WTC11 (cell line): ENCODE measurements around the gene TSHZ1. TPM values are rescaled to one million over a fixed set of nuclear protein-coding genes. Genes with fewer than 3 reads are reported as not detected.

Experiments
- ATAC-seq: fragments of 200-7000 bp; cut with Tn5 transposase; 2 replicates; pipeline ENCODE4 v1.10.0; 2021; ENCODE audit warnings: mild to moderate bottlenecking, moderate library complexity
- CTCF ChIA-PET: fragments of 300-600 bp; sonication (Branson Sonifier 250); formaldehyde crosslinking; loops from one replicate; lab custom pipeline; 2021; ENCODE audit warnings: antibody characterized with exemption; lab: Charles Lee
- POLR2A ChIA-PET: fragments of 350-600 bp; sonication (Branson Sonifier 250); formaldehyde crosslinking; loops from one replicate; lab custom pipeline; 2021; ENCODE audit warnings: antibody characterized with exemption; lab: Charles Lee
- DNase-seq: peaks from one replicate; pipeline ENCODE4 v3.0.0; 2021; ENCODE audit warnings: low spot score
- H3K27ac Mint-ChIP-seq: 2 replicates; pipeline ENCODE4 v1.8.0; 2021; ENCODE audit warnings: mixed read lengths
- H3K27me3 Mint-ChIP-seq: 2 replicates; pipeline ENCODE4 v1.8.0; 2021; ENCODE audit warnings: low read depth, mild to moderate bottlenecking, moderate library complexity, mixed read lengths
- H3K36me3 Mint-ChIP-seq: 2 replicates; pipeline ENCODE4 v1.8.0; 2021; ENCODE audit warnings: mixed read lengths
- H3K4me1 Mint-ChIP-seq: 2 replicates; pipeline ENCODE4 v1.8.0; 2022; ENCODE audit warnings: mixed read lengths
- H3K4me3 Mint-ChIP-seq: 2 replicates; pipeline ENCODE4 v1.8.0; 2021; ENCODE audit warnings: mild to moderate bottlenecking, moderate library complexity, mixed read lengths
- H3K9me3 Mint-ChIP-seq: 2 replicates; pipeline ENCODE4 v1.8.0; 2021; ENCODE audit warnings: mixed read lengths
- ATF1 ChIP-seq: sonication (generic); formaldehyde crosslinking; IDR thresholded peaks from 2 replicates; pipeline ENCODE4 v1.8.1; 2023; ENCODE audit warnings: mild to moderate bottlenecking, moderate library complexity, missing genetic modification reagents
- ATF2 ChIP-seq: sonication (generic); formaldehyde crosslinking; IDR thresholded peaks from 2 replicates; pipeline ENCODE4 v1.8.1; 2022; ENCODE audit warnings: low read depth, missing genetic modification reagents, borderline replicate concordance
- ATF6 ChIP-seq: sonication (generic); formaldehyde crosslinking; IDR thresholded peaks from 2 replicates; pipeline ENCODE4 v1.8.1; 2023; ENCODE audit warnings: mild to moderate bottlenecking, missing genetic modification reagents
- FOXK1 ChIP-seq: sonication (generic); formaldehyde crosslinking; IDR thresholded peaks from 2 replicates; pipeline ENCODE4 v1.8.0; 2022; ENCODE audit warnings: mild to moderate bottlenecking, moderate library complexity, missing genetic modification reagents
- FOXP4 ChIP-seq: sonication (generic); formaldehyde crosslinking; IDR thresholded peaks from 2 replicates; pipeline ENCODE4 v1.8.0; 2022; ENCODE audit warnings: mild to moderate bottlenecking, missing genetic modification reagents
- IRF1 ChIP-seq: sonication (generic); formaldehyde crosslinking; IDR thresholded peaks from 2 replicates; pipeline ENCODE4 v1.8.0; 2023; ENCODE audit warnings: missing genetic modification reagents
- IRF2 ChIP-seq: sonication (generic); formaldehyde crosslinking; IDR thresholded peaks from 2 replicates; pipeline ENCODE4 v1.8.0; 2022; ENCODE audit warnings: low read depth, missing genetic modification reagents, borderline replicate concordance
- MLX ChIP-seq: sonication (generic); formaldehyde crosslinking; IDR thresholded peaks from 2 replicates; pipeline ENCODE4 v1.8.1; 2023; ENCODE audit warnings: mild to moderate bottlenecking, missing genetic modification reagents, moderate library complexity
- MXD4 ChIP-seq: fragments of 250-450 bp; sonication (Bioruptor Pico); IDR thresholded peaks from 2 replicates; pipeline ENCODE4 v1.8.0; 2021; ENCODE audit warnings: mild to moderate bottlenecking, moderate library complexity, borderline replicate concordance
- SMAD3 ChIP-seq: sonication (generic); formaldehyde crosslinking; IDR thresholded peaks from 2 replicates; pipeline ENCODE4 v1.8.0; 2022; ENCODE audit warnings: missing genetic modification reagents, mild to moderate bottlenecking, borderline replicate concordance
- SMAD4 ChIP-seq: sonication (generic); formaldehyde crosslinking; IDR thresholded peaks from 2 replicates; pipeline ENCODE4 v1.8.0; 2022; ENCODE audit warnings: mild to moderate bottlenecking, missing genetic modification reagents
- STAT6 ChIP-seq: sonication (generic); formaldehyde crosslinking; conservative IDR thresholded peaks from 2 replicates; pipeline ENCODE4 v1.8.1; 2023; ENCODE audit warnings: mild to moderate bottlenecking, low read depth, missing genetic modification reagents, moderate library complexity
- ZNF121 ChIP-seq: sonication (generic); formaldehyde crosslinking; IDR thresholded peaks from 2 replicates; pipeline ENCODE4 v1.8.0; 2023; ENCODE audit warnings: missing genetic modification reagents
- ZNF263 ChIP-seq: sonication (generic); formaldehyde crosslinking; IDR thresholded peaks from 2 replicates; pipeline ENCODE4 v1.8.1; 2022; ENCODE audit warnings: low read depth, mild to moderate bottlenecking, moderate library complexity, missing genetic modification reagents
- ZNF317 ChIP-seq: sonication (generic); formaldehyde crosslinking; IDR thresholded peaks from 2 replicates; pipeline ENCODE4 v1.8.1; 2023; ENCODE audit warnings: low read depth, mild to moderate bottlenecking, moderate library complexity, missing genetic modification reagents, borderline replicate concordance
- ZNF396 ChIP-seq: fragments of 250-450 bp; sonication (Bioruptor Pico); IDR thresholded peaks from 2 replicates; pipeline ENCODE4 v1.8.0; 2021; ENCODE audit warnings: mild to moderate bottlenecking, moderate library complexity, borderline replicate concordance
- ZNF416 ChIP-seq: fragments of 250-450 bp; sonication (Bioruptor Pico); IDR thresholded peaks from 2 replicates; pipeline ENCODE4 v1.9.0; 2021; ENCODE audit warnings: mild to moderate bottlenecking, inconsistent platforms
- ZNF512 ChIP-seq: sonication (generic); formaldehyde crosslinking; IDR thresholded peaks from 2 replicates; pipeline ENCODE4 v1.8.1; 2022; ENCODE audit warnings: missing genetic modification reagents, borderline replicate concordance
- total RNA-seq: library from RNA; stranded (reverse); gene quantifications from 3 replicates; pipeline ENCODE4 v1.2.3, GENCODE V29; 2021

TSHZ1 gene
- total RNA-seq, 1 experiment from 2014 or later, result 2.9 TPM

- no peak for TF ChIP-seq ZNF512 (CRISPR knock-in tag)
- no peak for TF ChIP-seq ZNF416
- no peak for TF ChIP-seq ZNF317 (CRISPR knock-in tag)
- no peak for TF ChIP-seq ZNF263 (CRISPR knock-in tag)
- TF ChIP-seq ZNF121, result no peak
- TF ChIP-seq SMAD4 (CRISPR knock-in tag), result no peak
- TF ChIP-seq SMAD3 (CRISPR knock-in tag), result no peak
- TF ChIP-seq ZNF396 (CRISPR knock-in tag), result no peak
- TF ChIP-seq FOXK1, result no peak
- no peak for TF ChIP-seq ATF2
- no peak for TF ChIP-seq ATF6 (CRISPR knock-in tag)
- no peak for TF ChIP-seq MLX (CRISPR knock-in tag)
- TF ChIP-seq STAT6 (CRISPR knock-in tag), result no peak
Measured at GRCh38 chr18:75238100-75238499, 27.5 kb downstream of the TSHZ1 start (continued).

- peaks cover 24% of the 10 kb centered on the region for H3K9me3 Mint-ChIP-seq
- H3K4me1 Mint-ChIP-seq, result no peaks in the 10 kb centered on the region
- 0 out of 2 replicates have a peak, but pooled peaks cover 4% of the 10 kb centered on the region for H3K36me3 Mint-ChIP-seq
- ChIA-PET POLR2A (no interaction called here), CTCF (no interaction called here)
- H3K27me3 Mint-ChIP-seq, result no peaks in the 10 kb centered on the region; the same call in 1 of the 2 replicates
- no peak overlapping the region for H3K27ac Mint-ChIP-seq
- DNase-seq, result no peak
- no peak for ATAC-seq
- TF ChIP-seq MLX (CRISPR knock-in tag) (no peak), SMAD3 (CRISPR knock-in tag) (no peak)
- no peak overlapping the region for H3K4me3 Mint-ChIP-seq
Measured at GRCh38 chr18:75238786-75239185, 28.2 kb downstream of the TSHZ1 start.

- ChIA-PET POLR2A (no interaction called here), CTCF (interaction anchor here (0.8 kb wide), 1 partner anchor 36 kb away, joined by 3 read pairs; no protein-coding TSS in a partner anchor)
- no peak for DNase-seq
- no peaks in the 10 kb centered on the region for H3K4me1 Mint-ChIP-seq
- no peak for ATAC-seq
- H3K27ac Mint-ChIP-seq, result no peak overlapping the region
- 0 out of 2 replicates have a peak, but pooled peaks cover 4% of the 10 kb centered on the region for H3K36me3 Mint-ChIP-seq
- peaks cover 24% of the 10 kb centered on the region for H3K9me3 Mint-ChIP-seq
- H3K4me3 Mint-ChIP-seq, result no peak overlapping the region
- H3K27me3 Mint-ChIP-seq, result no peaks in the 10 kb centered on the region; the same call in 1 of the 2 replicates
- no peak for TF ChIP-seq ZNF416
- TF ChIP-seq MLX (CRISPR knock-in tag), result no peak
- no peak for TF ChIP-seq ATF1
- TF ChIP-seq MXD4, result no peak
- TF ChIP-seq IRF2 (CRISPR knock-in tag), result no peak
- TF ChIP-seq IRF1 (CRISPR knock-in tag), result no peak
- TF ChIP-seq FOXP4 (CRISPR knock-in tag), result no peak
Measured at GRCh38 chr18:75240433-75240832, 29.8 kb downstream of the TSHZ1 start.
